ENCODE results near the gene CPZ. TPM values are rescaled to one million over a fixed set of nuclear protein-coding genes. Genes with fewer than 3 reads are reported as not detected.

Gene CPZ
- total RNA-seq, 1 donor from 2014 or later, result 6.0 TPM

GRCh38 chr4:8553991-8554405 lies 38.6 kb upstream of the CPZ start:
- H3K36me3 ChIP-seq, result no peaks in the 10 kb centered on the region
- H3K9me3 ChIP-seq, result no peaks in the 10 kb centered on the region
- intact Hi-C loops (cut with DNase I), result no loop called here
- no peaks in the 10 kb centered on the region for H3K4me1 ChIP-seq
- H3K27me3 ChIP-seq (ENCODE audit: low read depth), result no peaks in the 10 kb centered on the region
- no peak for TF ChIP-seq CTCF (IDR thresholded peaks at IDR 0.05)
- no peak for DNase-seq
- ATAC-seq, result no peak
- H3K4me3 ChIP-seq, result no peak overlapping the region
- H3K27ac ChIP-seq, result no peak overlapping the region

GRCh38 chr4:8554555-8555100 lies 37.9 kb upstream of the CPZ start:
- Histone ChIP-seq H3K4me1 (no peaks in the 10 kb centered on the region), H3K4me3 (no peak overlapping the region), H3K27me3 (ENCODE audit: low read depth) (no peaks in the 10 kb centered on the region), H3K9me3 (no peaks in the 10 kb centered on the region), H3K27ac (no peak overlapping the region), H3K36me3 (no peaks in the 10 kb centered on the region)
- intact Hi-C loops (cut with DNase I), result no loop called here
- DNase-seq (no peak), ATAC-seq (no peak)
- no peak for TF ChIP-seq CTCF (IDR thresholded peaks at IDR 0.05)

- no peak overlapping the region for H3K27ac ChIP-seq
- no peak for ATAC-seq
- no peaks in the 10 kb centered on the region for H3K27me3 ChIP-seq (ENCODE audit: low read depth)
- intact Hi-C loops (cut with DNase I), result no loop called here
- H3K4me1 ChIP-seq, result no peaks in the 10 kb centered on the region
- TF ChIP-seq CTCF (IDR thresholded peaks at IDR 0.05), result no peak
- no peak overlapping the region for H3K4me3 ChIP-seq
- no peak for DNase-seq
- no peaks in the 10 kb centered on the region for H3K36me3 ChIP-seq
- no peaks in the 10 kb centered on the region for H3K9me3 ChIP-seq
Measured at GRCh38 chr4:8555716-8556115, 36.8 kb upstream of the CPZ start.

GRCh38 chr4:8556341-8557150 lies 36.0 kb upstream of the CPZ start:
- Histone ChIP-seq H3K36me3 (no peaks in the 10 kb centered on the region), H3K9me3 (no peaks in the 10 kb centered on the region), H3K4me1 (no peaks in the 10 kb centered on the region), H3K27ac (no peak overlapping the region), H3K4me3 (no peak overlapping the region), H3K27me3 (ENCODE audit: low read depth) (no peaks in the 10 kb centered on the region)
- ATAC-seq (no peak), DNase-seq (no peak)
- TF ChIP-seq CTCF (IDR thresholded peaks at IDR 0.05), result no peak
- intact Hi-C loops (cut with DNase I), result no loop called here

- Histone ChIP-seq H3K36me3 (no peaks in the 10 kb centered on the region), H3K4me1 (no peaks in the 10 kb centered on the region), H3K27me3 (ENCODE audit: low read depth) (no peaks in the 10 kb centered on the region), H3K4me3 (no peak overlapping the region), H3K9me3 (no peaks in the 10 kb centered on the region), H3K27ac (no peak overlapping the region)
- TF ChIP-seq CTCF (IDR thresholded peaks at IDR 0.05), result no peak
- DNase-seq (no peak), ATAC-seq (no peak)
- intact Hi-C loops (cut with DNase I), result no loop called here
Measured at GRCh38 chr4:8557151-8558076, 35.2 kb upstream of the CPZ start.
